NCI-H524 (cell line): ENCODE measurements around the gene RASIP1.
"Not testable (repeated sequence)": the region's sequence is repeated elsewhere in the genome, so short reads cannot be mapped to it uniquely, and the experiment has no call there.

Experiments used
- DNase-seq, 2 experiments: peaks; one replicate each; lab custom pipeline; 2025; lab: John Stamatoyannopoulos, UW

Gene RASIP1

GRCh38 chr19:48708471-48708870 lies 31.9 kb downstream of the RASIP1 start:
- DNase-seq: no peak

GRCh38 chr19:48705431-48705830 lies 35.0 kb downstream of the RASIP1 start:
- peak in 1 of 2 experiments; percentile 65 for DNase-seq

GRCh38 chr19:48703316-48703715 lies 37.1 kb downstream of the RASIP1 start:
- DNase-seq: no peak

- no peak for DNase-seq
Measured at GRCh38 chr19:48702701-48703100, 37.7 kb downstream of the RASIP1 start.

GRCh38 chr19:48698046-48698445 lies 42.4 kb downstream of the RASIP1 start:
- DNase-seq: no peak

GRCh38 chr19:48696353-48697010 lies 43.9 kb downstream of the RASIP1 start:
- peak; percentile 36 to 64 for DNase-seq

GRCh38 chr19:48695743-48696352 lies 44.6 kb downstream of the RASIP1 start, which contains the start of gene FUT2:
FUT2 (plus strand) TSS chr19:48695971; CDS start chr19:48702957, 6,986 bp downstream.
- DNase-seq: no peak

GRCh38 chr19:48693629-48694028 lies 46.8 kb downstream of the RASIP1 start:
- DNase-seq: not testable (repeated sequence)

- DNase-seq: no peak
Measured at GRCh38 chr19:48689449-48689848, 51.0 kb downstream of the RASIP1 start.

- no peak for DNase-seq
Measured at GRCh38 chr19:48687776-48688175, 52.6 kb downstream of the RASIP1 start.

GRCh38 chr19:48686637-48687036 lies 53.8 kb downstream of the RASIP1 start:
- not testable (repeated sequence) for DNase-seq

- DNase-seq: no peak
Measured at GRCh38 chr19:48686088-48686487, 54.3 kb downstream of the RASIP1 start.

- DNase-seq: no peak
Measured at GRCh38 chr19:48685583-48685982, 54.8 kb downstream of the RASIP1 start.

GRCh38 chr19:48683349-48683748 lies 57.1 kb downstream of the RASIP1 start:
- no peak for DNase-seq

GRCh38 chr19:48681127-48681470 lies 59.3 kb downstream of the RASIP1 start:
- DNase-seq: no peak

- no peak for DNase-seq
Measured at GRCh38 chr19:48680436-48681126, 59.8 kb downstream of the RASIP1 start.

GRCh38 chr19:48680006-48680405 lies 60.4 kb downstream of the RASIP1 start:
- DNase-seq: not testable (repeated sequence)

GRCh38 chr19:48678201-48678600 lies 62.2 kb downstream of the RASIP1 start:
- DNase-seq: no peak

GRCh38 chr19:48676887-48677286 lies 63.5 kb downstream of the RASIP1 start:
- no peak for DNase-seq

GRCh38 chr19:48676487-48676886 lies 63.9 kb downstream of the RASIP1 start:
- no peak for DNase-seq

GRCh38 chr19:48674921-48675824 lies 65.2 kb downstream of the RASIP1 start:
- DNase-seq: peak; percentile 84 to 94

GRCh38 chr19:48674216-48674809 lies 66.1 kb downstream of the RASIP1 start:
- DNase-seq: no peak
